Heart left ventricle (tissue), 13 donors: ENCODE data around the gene SLC17A2.
"Not testable (repeated sequence)": the region's sequence is repeated elsewhere in the genome, so short reads cannot be mapped to it uniquely, and the experiment has no call there.

Experiments used
- CTCF ChIP-seq, 12 donors: fragments of 200-600 bp; sonication (generic) in 4 of 12; IDR thresholded peaks; one replicate each; pipeline versions ENCODE4 v1.5.0 to v1.8.0; 2018 to 2022; ENCODE audit warnings: antibody characterized with exemption in 12 of 12, mild to moderate bottlenecking in 5 of 12
- POLR2A ChIP-seq, 2 donors: fragments of 450-650 bp; IDR thresholded peaks; one replicate each; pipeline ENCODE4 v1.6.1; 2017; ENCODE audit warnings: antibody characterized with exemption in 2 of 2, mild to moderate bottlenecking in 2 of 2, moderate library complexity in 2 of 2
- donor health status: ischemic (EF 13 %, LVEDD 7.1; RV severe dilation, severe dysfunction).
- donor health status: DM: no; HTN: yes; CAD: no.
- donor health status: DM: no; HTN: no; CAD: no.
- donor health status: ischemic (EF 25% LVEDD 6.9; RV normal size, moderate dysfunction).
- donor health status: ischemic (EF 25% LVEDD 5.7; RV mildly dilated, moderate dysfunction).
- donor health status: ischemic (EF 35%, LVEDD 5.7; RV mildly dilated, moderate dysfunction).
- donor health status: nonischemic (EF 11% LVEDD 7.7; RV severe dilation, severe dysfunction).
- donor health status: DM: yes; HTN: yes; CAD: no.
- donor health status: PGD.
- donor health status: ischemic (EF 29% LVEDD 5.4; RV normal size, mild dysfunction).
- donor health status: nonischemic (EF 23%, LVEDD 6.1; RV moderate dilation, normal function).

- not testable (repeated sequence) for TF ChIP-seq CTCF, POLR2A (IDR thresholded peaks at IDR 0.05)
These were observed 17.0 kb upstream of the SLC17A2 start for GRCh38 chr6:25947492-25947891.
